HL-60 (cell line): ENCODE data around the gene ADCY3.

Experiments used
- DNase-seq, 2 experiments: peaks; one replicate each; pipeline ENCODE4 v3.0.0-alpha.2; 2010 to 2020; ENCODE audit warnings: low read depth in 1 of 2, low spot score in 1 of 2
- H3K27ac ChIP-seq: fragments of 250-450 bp; sonication (Bioruptor Pico); replicated peaks from 2 replicates; pipeline ENCODE4 v1.5.1; 2020; ENCODE audit warnings: mild to moderate bottlenecking, moderate library complexity
- H3K27me3 ChIP-seq: fragments of 250-450 bp; sonication (Bioruptor Pico); 2 replicates; pipeline ENCODE4 v1.5.1; 2021; ENCODE audit warnings: mild to moderate bottlenecking, moderate library complexity; ENCODE audit not compliant: insufficient read depth, poor library complexity, severe bottlenecking
- H3K4me3 ChIP-seq: replicated peaks from 2 replicates; pipeline ENCODE4 v1.5.1; 2011; ENCODE audit warnings: mild to moderate bottlenecking, control low read depth, low read length; ENCODE audit not compliant: insufficient read depth
- GABPA ChIP-seq: IDR thresholded peaks from 2 replicates; pipeline ENCODE4 v1.6.1; 2012; ENCODE audit warnings: low read depth
- POLR2AphosphoS5 ChIP-seq: IDR thresholded peaks from 2 replicates; pipeline ENCODE4 v1.6.1; 2012; ENCODE audit warnings: low read depth
- REST ChIP-seq: IDR thresholded peaks from 2 replicates; pipeline ENCODE4 v1.6.1; 2012; ENCODE audit warnings: low read depth; ENCODE audit not compliant: insufficient replicate concordance
- SPI1 ChIP-seq: IDR thresholded peaks from 2 replicates; pipeline ENCODE4 v1.6.1; 2012; ENCODE audit warnings: low read depth, mild to moderate bottlenecking, borderline replicate concordance
- TF ChIP-seq, protein P1 (sequence below): IDR thresholded peaks from one replicate; pipeline ENCODE4 v1.5.1; 2011; ENCODE audit warnings: low read length, control low read depth, inconsistent platforms; ENCODE audit not compliant: insufficient read depth

Gene ADCY3

GRCh38 chr2:24832073-24832461 lies 88.0 kb downstream of the ADCY3 start:
- H3K4me3 ChIP-seq: no peak overlapping the region
- H3K27ac ChIP-seq: no peak overlapping the region
- no peak for DNase-seq
- H3K27me3 ChIP-seq: no peaks in the 10 kb centered on the region
- TF ChIP-seq REST (no peak), GABPA (no peak), POLR2AphosphoS5 (no peak), SPI1 (no peak)
- TF ChIP-seq, protein P1, sequence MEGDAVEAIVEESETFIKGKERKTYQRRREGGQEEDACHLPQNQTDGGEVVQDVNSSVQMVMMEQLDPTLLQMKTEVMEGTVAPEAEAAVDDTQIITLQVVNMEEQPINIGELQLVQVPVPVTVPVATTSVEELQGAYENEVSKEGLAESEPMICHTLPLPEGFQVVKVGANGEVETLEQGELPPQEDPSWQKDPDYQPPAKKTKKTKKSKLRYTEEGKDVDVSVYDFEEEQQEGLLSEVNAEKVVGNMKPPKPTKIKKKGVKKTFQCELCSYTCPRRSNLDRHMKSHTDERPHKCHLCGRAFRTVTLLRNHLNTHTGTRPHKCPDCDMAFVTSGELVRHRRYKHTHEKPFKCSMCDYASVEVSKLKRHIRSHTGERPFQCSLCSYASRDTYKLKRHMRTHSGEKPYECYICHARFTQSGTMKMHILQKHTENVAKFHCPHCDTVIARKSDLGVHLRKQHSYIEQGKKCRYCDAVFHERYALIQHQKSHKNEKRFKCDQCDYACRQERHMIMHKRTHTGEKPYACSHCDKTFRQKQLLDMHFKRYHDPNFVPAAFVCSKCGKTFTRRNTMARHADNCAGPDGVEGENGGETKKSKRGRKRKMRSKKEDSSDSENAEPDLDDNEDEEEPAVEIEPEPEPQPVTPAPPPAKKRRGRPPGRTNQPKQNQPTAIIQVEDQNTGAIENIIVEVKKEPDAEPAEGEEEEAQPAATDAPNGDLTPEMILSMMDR: no peak

GRCh38 chr2:24831221-24832072 lies 88.6 kb downstream of the ADCY3 start:
- TF ChIP-seq POLR2AphosphoS5 (no peak), SPI1 (no peak), GABPA (no peak), REST (no peak)
- TF ChIP-seq, protein P1: no peak

GRCh38 chr2:24830786-24831185 lies 89.3 kb downstream of the ADCY3 start:
- no peaks in the 10 kb centered on the region for H3K27me3 ChIP-seq
- no peak overlapping the region for H3K4me3 ChIP-seq
- DNase-seq: no peak
- TF ChIP-seq GABPA (no peak), POLR2AphosphoS5 (no peak), REST (no peak), SPI1 (no peak)
- TF ChIP-seq, protein P1: no peak
- no peak overlapping the region for H3K27ac ChIP-seq

More at GRCh38 chr2:24831221-24832072, 88.6 kb downstream of the ADCY3 start:
- Histone ChIP-seq H3K27me3 (no peaks in the 10 kb centered on the region), H3K27ac (no peak overlapping the region), H3K4me3 (no peak overlapping the region)
- DNase-seq: no peak
